Measurements from ENCODE around the gene SLC12A7.

DNA sequence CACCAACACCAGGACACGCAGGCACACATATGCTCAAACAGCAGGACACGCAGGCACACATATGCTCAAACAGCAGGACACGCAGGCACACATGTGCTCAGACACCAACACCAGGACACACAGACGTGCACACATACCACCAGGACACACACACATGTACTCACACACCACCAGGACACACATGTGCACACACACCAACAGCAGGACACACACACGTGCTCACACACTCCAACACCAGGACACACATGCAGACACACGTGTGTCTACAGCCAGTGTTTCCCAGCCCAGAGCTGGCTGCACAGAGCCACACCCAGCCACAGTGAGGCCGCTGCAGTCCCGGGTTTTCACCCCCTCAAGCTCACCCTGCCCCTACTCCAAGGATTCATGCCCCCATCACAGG lies 25.0 kb upstream of the SLC12A7 start:
- TF ChIP-seq, protein P1, sequence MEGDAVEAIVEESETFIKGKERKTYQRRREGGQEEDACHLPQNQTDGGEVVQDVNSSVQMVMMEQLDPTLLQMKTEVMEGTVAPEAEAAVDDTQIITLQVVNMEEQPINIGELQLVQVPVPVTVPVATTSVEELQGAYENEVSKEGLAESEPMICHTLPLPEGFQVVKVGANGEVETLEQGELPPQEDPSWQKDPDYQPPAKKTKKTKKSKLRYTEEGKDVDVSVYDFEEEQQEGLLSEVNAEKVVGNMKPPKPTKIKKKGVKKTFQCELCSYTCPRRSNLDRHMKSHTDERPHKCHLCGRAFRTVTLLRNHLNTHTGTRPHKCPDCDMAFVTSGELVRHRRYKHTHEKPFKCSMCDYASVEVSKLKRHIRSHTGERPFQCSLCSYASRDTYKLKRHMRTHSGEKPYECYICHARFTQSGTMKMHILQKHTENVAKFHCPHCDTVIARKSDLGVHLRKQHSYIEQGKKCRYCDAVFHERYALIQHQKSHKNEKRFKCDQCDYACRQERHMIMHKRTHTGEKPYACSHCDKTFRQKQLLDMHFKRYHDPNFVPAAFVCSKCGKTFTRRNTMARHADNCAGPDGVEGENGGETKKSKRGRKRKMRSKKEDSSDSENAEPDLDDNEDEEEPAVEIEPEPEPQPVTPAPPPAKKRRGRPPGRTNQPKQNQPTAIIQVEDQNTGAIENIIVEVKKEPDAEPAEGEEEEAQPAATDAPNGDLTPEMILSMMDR (IDR thresholded peaks at IDR 0.05) = no peak
- TF ChIP-seq POLR2A (IDR thresholded peaks at IDR 0.05) (no peak), EP300 (IDR thresholded peaks at IDR 0.05) (no peak)

All from ovary (tissue), 3 donors.